Sigmoid colon (tissue), 7 donors: ENCODE results near the gene CMTM2. TPM values are rescaled to one million over a fixed set of nuclear protein-coding genes. Genes with fewer than 3 reads are reported as not detected.
"Not testable (repeated sequence)": the region's sequence is repeated elsewhere in the genome, so short reads cannot be mapped to it uniquely, and the experiment has no call there.

ENCODE experiments used
- DNase-seq: peaks from one replicate; pipeline ENCODE4 v3.0.0-alpha.2; 2019
- H3K27ac ChIP-seq, 4 donors: fragments of 200-600 bp; sonication (generic); one replicate each; pipeline ENCODE4 v1.5.1; 2016 to 2019; ENCODE audit warnings: mild to moderate bottlenecking in 1 of 4
- H3K27me3 ChIP-seq, 3 donors: fragments of 200-600 bp; sonication (generic); one replicate each; pipeline ENCODE4 v1.5.1; 2019; ENCODE audit warnings: mild to moderate bottlenecking in 1 of 3
- H3K36me3 ChIP-seq, 4 donors: fragments of 200-600 bp; sonication (generic); one replicate each; pipeline ENCODE4 v1.5.1; 2016 to 2019
- H3K4me1 ChIP-seq, 4 donors: fragments of 200-600 bp; sonication (generic); one replicate each; pipeline ENCODE4 v1.5.1; 2017 to 2019
- H3K4me3 ChIP-seq, 4 donors: fragments of 200-600 bp; sonication (generic); one replicate each; pipeline ENCODE4 v1.5.1; 2017 to 2019; ENCODE audit warnings: mild to moderate bottlenecking in 2 of 4, moderate library complexity in 1 of 4
- H3K9me3 ChIP-seq, 4 donors: fragments of 200-600 bp in 3 of 4; sonication (generic) in 3 of 4; one replicate each; pipeline versions ENCODE4 v1.5.1 to v1.6.1; 2013 to 2019
- EP300 ChIP-seq, 4 donors: sonication (generic); formaldehyde crosslinking; IDR thresholded peaks; one replicate each; pipeline ENCODE4 v1.6.1; 2017; ENCODE audit warnings: antibody characterized with exemption in 4 of 4
- POLR2A ChIP-seq, 2 donors: fragments of 450-650 bp; IDR thresholded peaks; one replicate each; pipeline ENCODE4 v1.6.1; 2016; ENCODE audit warnings: antibody characterized with exemption in 2 of 2, mild to moderate bottlenecking in 2 of 2, moderate library complexity in 2 of 2
- POLR2AphosphoS5 ChIP-seq, 4 donors: sonication (generic); formaldehyde crosslinking; IDR thresholded peaks; one replicate each; pipeline ENCODE4 v1.6.1; 2017; ENCODE audit warnings: antibody characterized with exemption in 4 of 4
- WGBS, 2 donors: extraction: QIAGEN DNeasy Blood & Tissue Kit; methylation state at CpG; one replicate each; pipeline ENCODE4 v1.1.7; 2013; 5-methylcytosine and 5-hydroxymethylcytosine counted together
- intact Hi-C: fragments of 100-400 bp; cut with DNase I; formaldehyde crosslinking; loops from one replicate; pipeline ENCODE4 v1.15.1; 2023
- polyA plus RNA-seq, 3 donors: library from polyadenylated mRNA; stranded (reverse); fragments of 200-250 nt; gene quantifications; one replicate each; pipeline ENCODE4 v1.2.3, GENCODE V29; 2013
- total RNA-seq, 4 donors: library from RNA; depleted of rRNA; stranded (reverse); fragments of >200 nt; gene quantifications; one replicate each; pipeline ENCODE4 v1.1.0, GENCODE V29; 2016
- TF ChIP-seq, protein P1 (sequence below), 4 experiments: fragments of 450-650 bp in 3 of 4; fragments of 200-600 bp in 1 of 4; IDR thresholded peaks; one replicate each; pipeline ENCODE4 v1.5.1; 2016 to 2019; ENCODE audit warnings: antibody characterized with exemption in 4 of 4, mild to moderate bottlenecking in 3 of 4, moderate library complexity in 2 of 4
- donor health status: healthy with polysubstance abuse.
- donor health status: Bipolar disorder and iron deficiency.
- donor health status: healthy.

CMTM2 gene
- total and polyA plus RNA-seq, 7 donors: 0.33 TPM; not detected in 6

DNA sequence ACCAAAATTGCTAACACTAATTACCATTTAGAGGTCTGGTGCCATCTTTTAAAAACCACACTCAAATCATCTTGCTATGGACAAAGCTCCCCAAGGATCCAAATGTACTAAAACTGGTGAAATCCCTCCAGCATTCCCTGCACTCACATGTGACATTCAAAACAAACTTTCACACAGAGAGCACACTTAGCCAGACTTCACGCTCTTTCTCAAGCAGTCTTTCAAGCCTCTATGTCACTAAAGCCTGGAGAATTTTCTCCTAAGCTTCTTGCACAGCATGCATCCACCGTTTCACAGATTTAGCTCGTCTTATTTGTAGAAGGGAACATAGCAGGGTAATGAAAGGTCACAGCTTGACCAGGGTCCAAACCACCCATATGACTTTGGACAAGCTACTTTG lies 44.5 kb downstream of the CMTM2 start:
- Histone ChIP-seq H3K27ac (no peak overlapping the region), H3K4me3 (no peak overlapping the region), H3K4me1 (peaks cover 0 to 4% (median 3%) of the 10 kb centered on the region in 4 donors), H3K9me3 (no peaks in the 10 kb centered on the region), H3K36me3 (peaks cover 0 to 22% (median 0%) of the 10 kb centered on the region in 4 donors), H3K27me3 (no peaks in the 10 kb centered on the region)
- TF ChIP-seq POLR2AphosphoS5 (IDR thresholded peaks at IDR 0.05) (no peak), POLR2A (IDR thresholded peaks at IDR 0.05) (no peak), EP300 (IDR thresholded peaks at IDR 0.05) (no peak)
- TF ChIP-seq, protein P1, sequence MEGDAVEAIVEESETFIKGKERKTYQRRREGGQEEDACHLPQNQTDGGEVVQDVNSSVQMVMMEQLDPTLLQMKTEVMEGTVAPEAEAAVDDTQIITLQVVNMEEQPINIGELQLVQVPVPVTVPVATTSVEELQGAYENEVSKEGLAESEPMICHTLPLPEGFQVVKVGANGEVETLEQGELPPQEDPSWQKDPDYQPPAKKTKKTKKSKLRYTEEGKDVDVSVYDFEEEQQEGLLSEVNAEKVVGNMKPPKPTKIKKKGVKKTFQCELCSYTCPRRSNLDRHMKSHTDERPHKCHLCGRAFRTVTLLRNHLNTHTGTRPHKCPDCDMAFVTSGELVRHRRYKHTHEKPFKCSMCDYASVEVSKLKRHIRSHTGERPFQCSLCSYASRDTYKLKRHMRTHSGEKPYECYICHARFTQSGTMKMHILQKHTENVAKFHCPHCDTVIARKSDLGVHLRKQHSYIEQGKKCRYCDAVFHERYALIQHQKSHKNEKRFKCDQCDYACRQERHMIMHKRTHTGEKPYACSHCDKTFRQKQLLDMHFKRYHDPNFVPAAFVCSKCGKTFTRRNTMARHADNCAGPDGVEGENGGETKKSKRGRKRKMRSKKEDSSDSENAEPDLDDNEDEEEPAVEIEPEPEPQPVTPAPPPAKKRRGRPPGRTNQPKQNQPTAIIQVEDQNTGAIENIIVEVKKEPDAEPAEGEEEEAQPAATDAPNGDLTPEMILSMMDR (IDR thresholded peaks at IDR 0.05): no peak
- intact Hi-C loops: no loop called here
- no peak for DNase-seq
- 93 to 95% methylated on average over 3 of the region's 3 CpGs for WGBS, 2 donors

DNA sequence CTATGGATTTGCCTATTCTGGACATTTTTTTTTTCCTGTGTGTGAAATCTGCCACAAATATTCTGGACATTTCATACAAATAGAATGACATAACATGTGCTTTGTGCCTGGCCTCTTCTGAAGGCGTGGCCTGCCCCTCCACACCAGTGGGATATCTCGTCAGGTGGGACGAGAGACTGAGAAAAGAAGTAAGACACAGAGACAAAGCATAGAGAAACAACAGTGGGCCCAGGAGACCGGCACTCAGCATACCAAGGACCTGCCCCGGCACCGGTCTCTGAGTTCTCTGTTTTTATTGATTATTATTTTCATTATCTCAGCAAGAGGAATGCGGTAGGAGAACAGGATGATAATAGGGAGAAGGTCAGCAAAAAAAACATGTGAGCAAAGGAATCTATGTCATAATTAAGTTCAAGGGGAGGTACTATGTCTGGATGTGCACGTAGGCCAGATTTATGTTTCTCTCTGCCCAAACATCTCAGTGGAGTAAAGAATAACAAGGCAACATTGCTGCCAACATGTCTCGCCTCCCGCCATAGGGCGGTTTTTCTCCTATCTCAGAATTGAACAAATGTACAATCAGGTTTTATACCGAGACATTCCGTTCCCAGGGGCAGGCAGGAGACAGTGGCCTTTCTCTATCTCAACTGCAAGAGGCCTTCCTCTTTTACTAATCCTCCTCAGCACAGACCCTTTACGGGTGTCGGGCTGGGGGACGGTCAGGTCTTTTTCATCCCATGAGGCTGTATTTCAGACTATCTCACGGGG lies 48.5 kb downstream of the CMTM2 start:
- H3K9me3 ChIP-seq, DNase-seq, H3K4me1 ChIP-seq, H3K4me3 ChIP-seq, H3K27ac ChIP-seq, H3K27me3 ChIP-seq, intact Hi-C loops, H3K36me3 ChIP-seq: not testable (repeated sequence)
- WGBS, 2 donors: 93 to 95% methylated on average over 17 of the region's 17 CpGs

DNA sequence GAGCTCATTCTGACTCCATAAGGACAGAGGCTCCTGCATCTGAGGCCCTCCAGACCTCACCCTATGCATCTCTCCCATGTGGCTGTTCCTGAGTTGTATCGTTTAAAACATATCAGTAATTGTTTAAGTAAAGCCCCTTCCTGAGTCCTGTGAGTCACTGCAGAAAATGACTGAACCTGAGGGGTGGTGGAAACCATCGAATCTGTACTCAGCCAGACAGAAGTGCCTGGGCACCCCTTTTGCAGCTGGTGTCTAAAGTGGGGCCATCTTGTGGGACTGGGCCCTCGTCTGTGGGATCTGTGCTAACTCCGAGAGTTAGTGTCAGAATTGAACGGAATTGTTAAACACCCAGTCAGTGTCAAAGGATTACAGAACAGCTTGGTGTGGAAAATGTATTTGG lies 50.6 kb downstream of the CMTM2 start:
- no peak for DNase-seq
- no peaks in the 10 kb centered on the region for H3K4me1 ChIP-seq
- TF ChIP-seq EP300 (IDR thresholded peaks at IDR 0.05): no peak
- no peak for TF ChIP-seq POLR2A (IDR thresholded peaks at IDR 0.05)
- TF ChIP-seq POLR2AphosphoS5 (IDR thresholded peaks at IDR 0.05): no peak
- TF ChIP-seq, protein P1 (IDR thresholded peaks at IDR 0.05): no peak
- H3K27me3 ChIP-seq: no peaks in the 10 kb centered on the region
- no peak overlapping the region for H3K4me3 ChIP-seq
- no peaks in the 10 kb centered on the region for H3K36me3 ChIP-seq
- intact Hi-C loops: no loop called here
- no peak overlapping the region for H3K27ac ChIP-seq
- no peaks in the 10 kb centered on the region for H3K9me3 ChIP-seq
- WGBS, 2 donors: 93 to 95% methylated on average over 5 of the region's 5 CpGs

DNA sequence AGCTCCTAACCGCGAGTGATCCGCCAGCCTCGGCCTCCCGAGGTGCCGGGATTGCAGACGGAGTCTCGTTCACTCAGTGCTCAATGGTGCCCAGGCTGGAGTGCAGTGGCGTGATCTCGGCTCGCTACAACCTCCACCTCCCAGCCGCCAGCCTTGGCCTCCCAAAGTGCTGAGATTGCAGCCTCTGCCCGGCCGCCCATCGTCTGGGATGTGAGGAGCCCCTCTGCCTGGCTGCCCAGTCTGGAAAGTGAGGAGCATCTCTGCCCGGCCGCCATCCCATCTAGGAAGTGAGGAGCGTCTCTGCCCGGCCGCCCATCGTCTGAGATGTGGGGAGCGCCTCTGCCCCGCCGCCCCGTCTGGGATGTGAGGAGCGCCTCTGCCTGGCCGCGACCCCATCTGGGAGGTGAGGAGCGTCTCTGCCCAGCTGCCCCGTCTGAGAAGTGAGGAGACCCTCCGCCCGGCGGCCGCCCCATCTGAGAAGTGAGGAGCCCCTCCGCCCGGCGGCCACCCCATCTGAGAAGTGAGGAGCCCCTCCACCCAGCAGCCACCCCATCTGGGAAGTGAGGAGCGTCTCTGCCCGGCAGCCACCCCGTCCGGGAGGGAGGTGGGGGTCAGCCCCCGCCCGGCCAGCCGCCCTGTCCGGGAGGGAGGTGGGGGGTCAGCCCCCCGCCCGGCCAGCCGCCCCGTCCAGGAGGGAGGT lies 51.4 kb downstream of the CMTM2 start:
- DNase-seq: not testable (repeated sequence)

DNA sequence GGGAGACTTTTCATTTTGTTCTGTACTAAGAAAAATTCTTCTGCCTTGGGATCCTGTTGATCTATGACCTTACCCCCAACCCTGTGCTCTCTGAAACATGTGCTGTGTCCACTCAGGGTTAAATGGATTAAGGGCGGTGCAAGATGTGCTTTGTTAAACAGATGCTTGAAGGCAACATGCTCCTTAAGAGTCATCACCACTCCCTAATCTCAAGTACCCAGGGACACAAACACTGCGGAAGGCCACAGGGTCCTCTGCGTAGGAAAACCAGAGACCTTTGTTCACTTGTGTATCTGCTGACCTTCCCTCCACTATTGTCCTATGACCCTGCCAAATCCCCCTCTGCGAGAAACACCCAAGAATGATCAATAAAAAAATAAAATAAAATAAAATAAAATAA lies 52.3 kb downstream of the CMTM2 start:
- H3K9me3 ChIP-seq, H3K4me1 ChIP-seq, DNase-seq, H3K27me3 ChIP-seq, H3K36me3 ChIP-seq, H3K4me3 ChIP-seq, intact Hi-C loops, H3K27ac ChIP-seq: not testable (repeated sequence)
- WGBS, 2 donors: 93 to 95% methylated on average over 3 of the region's 4 CpGs

More for the DNA sequence above, 51.4 kb downstream of the CMTM2 start:
- H3K27ac ChIP-seq, H3K36me3 ChIP-seq, H3K4me1 ChIP-seq, H3K9me3 ChIP-seq, H3K27me3 ChIP-seq, intact Hi-C loops, H3K4me3 ChIP-seq: not testable (repeated sequence)
- WGBS, 2 donors: 95 to 96% methylated on average over 37 to 38 of the region's 49 CpGs

DNA sequence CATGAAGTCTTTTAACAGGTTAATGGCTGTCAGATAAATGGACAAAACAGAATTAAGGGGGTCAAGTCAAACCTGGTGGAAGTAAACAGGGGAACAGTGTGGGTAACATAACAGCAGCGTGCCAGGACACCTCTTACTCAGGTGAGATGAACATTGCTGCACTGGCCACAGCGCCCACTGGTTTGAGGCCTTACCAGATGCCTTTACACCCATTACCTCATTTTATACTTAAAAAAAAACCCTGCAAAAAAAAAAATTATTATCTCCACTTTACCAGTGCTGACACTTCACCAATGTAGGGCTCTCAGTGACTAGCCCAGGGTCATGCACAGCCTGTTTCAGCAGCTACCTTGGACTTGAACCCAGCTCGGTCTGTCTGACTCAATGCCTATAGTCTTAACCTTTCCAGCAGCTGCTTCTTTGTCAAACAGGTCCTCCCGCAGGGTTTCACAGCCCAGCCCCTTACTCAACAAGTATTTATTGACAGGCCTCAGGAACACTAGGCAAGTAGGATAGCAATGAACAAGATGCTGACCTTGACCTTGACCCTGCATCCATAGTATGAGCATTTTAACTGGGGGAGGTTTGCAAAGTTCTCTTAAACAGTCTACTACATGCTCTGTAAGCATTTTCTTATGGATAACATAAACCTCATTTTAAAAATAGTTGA lies 55.4 kb downstream of the CMTM2 start:
- 93 to 95% methylated on average over 4 of the region's 4 CpGs for WGBS, 2 donors
- H3K36me3 ChIP-seq: no peaks in the 10 kb centered on the region
- TF ChIP-seq EP300 (IDR thresholded peaks at IDR 0.05): no peak
- no peak for TF ChIP-seq POLR2AphosphoS5 (IDR thresholded peaks at IDR 0.05)
- no peak for TF ChIP-seq POLR2A (IDR thresholded peaks at IDR 0.05)
- TF ChIP-seq, protein P1 (IDR thresholded peaks at IDR 0.05): no peak
- H3K4me3 ChIP-seq: no peak overlapping the region
- no peak for DNase-seq
- no peaks in the 10 kb centered on the region for H3K9me3 ChIP-seq
- H3K27me3 ChIP-seq: no peaks in the 10 kb centered on the region
- H3K27ac ChIP-seq: no peak overlapping the region
- intact Hi-C loops: no loop called here
- H3K4me1 ChIP-seq: no peaks in the 10 kb centered on the region
